ENCODE data around the gene MAP4K3. TPM values are rescaled to one million over a fixed set of nuclear protein-coding genes. Genes with fewer than 3 reads are reported as not detected.

Gene MAP4K3
- total and polyA plus RNA-seq, 9 of the 15 experiments (the other 6 are each of a cell fraction or from before 2014, with no cell fraction given): 3.1 to 30.0 (median 16.9) TPM

DNA sequence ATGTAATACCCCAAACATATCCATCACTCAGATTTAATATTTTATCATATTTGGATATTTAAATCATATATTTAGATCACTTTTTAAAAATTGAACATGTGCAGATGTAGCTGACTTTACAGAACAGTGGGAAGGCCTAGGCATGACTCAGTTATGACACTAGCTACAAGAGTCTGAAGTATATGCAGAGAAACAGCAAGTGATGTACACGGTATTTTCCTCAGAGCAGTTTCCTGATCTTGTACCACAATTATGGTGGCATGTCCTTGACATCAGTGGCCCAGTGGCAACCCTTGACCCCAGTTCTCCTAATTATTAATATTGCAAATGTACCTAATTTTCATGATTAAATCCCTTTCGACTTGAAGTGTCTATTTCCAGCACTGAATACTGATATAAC, 221.5 kb downstream of the MAP4K3 start (continued):
- TF ChIP-seq HDAC8 (tag; IDR thresholded peaks at IDR 0.05): no peak
- TF ChIP-seq KDM1A (IDR thresholded peaks at IDR 0.05): no peak
- TF ChIP-seq, protein P1, sequence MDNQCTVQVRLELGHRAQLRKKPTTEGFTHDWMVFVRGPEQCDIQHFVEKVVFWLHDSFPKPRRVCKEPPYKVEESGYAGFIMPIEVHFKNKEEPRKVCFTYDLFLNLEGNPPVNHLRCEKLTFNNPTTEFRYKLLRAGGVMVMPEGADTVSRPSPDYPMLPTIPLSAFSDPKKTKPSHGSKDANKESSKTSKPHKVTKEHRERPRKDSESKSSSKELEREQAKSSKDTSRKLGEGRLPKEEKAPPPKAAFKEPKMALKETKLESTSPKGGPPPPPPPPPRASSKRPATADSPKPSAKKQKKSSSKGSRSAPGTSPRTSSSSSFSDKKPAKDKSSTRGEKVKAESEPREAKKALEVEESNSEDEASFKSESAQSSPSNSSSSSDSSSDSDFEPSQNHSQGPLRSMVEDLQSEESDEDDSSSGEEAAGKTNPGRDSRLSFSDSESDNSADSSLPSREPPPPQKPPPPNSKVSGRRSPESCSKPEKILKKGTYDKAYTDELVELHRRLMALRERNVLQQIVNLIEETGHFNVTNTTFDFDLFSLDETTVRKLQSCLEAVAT (IDR thresholded peaks at IDR 0.05): no peak
- TF ChIP-seq C11orf30 (IDR thresholded peaks at IDR 0.05; ENCODE audit: low read depth): no peak
- no peak for TF ChIP-seq ZNF124 (CRISPR knock-in tag; IDR thresholded peaks at IDR 0.05)
- no peak for TF ChIP-seq ZNF778 (CRISPR knock-in tag; IDR thresholded peaks at IDR 0.05)

DNA sequence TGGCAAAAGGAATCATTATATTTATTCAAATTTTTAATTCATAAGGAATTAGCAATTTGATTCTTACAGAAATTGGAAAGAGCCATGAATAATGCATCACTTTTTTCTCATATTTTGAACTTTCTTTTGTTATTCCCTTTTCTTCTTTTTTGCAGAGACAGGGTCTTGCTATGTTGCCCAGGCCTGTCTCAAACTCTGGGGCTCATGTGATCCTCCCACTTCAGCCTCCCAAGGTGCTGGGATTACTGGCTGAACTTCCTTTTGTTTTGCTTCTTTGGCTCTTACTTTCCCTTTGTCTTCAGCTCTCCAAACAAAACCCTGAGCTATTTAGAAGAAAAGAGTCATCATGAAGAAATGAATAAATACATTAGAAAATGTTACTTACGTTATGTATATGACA, 224.1 kb downstream of the MAP4K3 start:
- intact Hi-C loops (cut with micrococcal nuclease): no loop called here

More for the DNA sequence above, 224.1 kb downstream of the MAP4K3 start:
- H3K27ac ChIP-seq (ENCODE audit: extremely low read depth, low read depth, low read length): no peak overlapping the region
- H3K36me3 ChIP-seq (ENCODE audit: control insufficient read depth, insufficient read depth, low read length): no peaks in the 10 kb centered on the region
- DNase-seq (ENCODE audit: extremely low read depth in 1 of 4, low spot score in 3 of 4) (no peak), FAIRE-seq (no peak), ATAC-seq (no peak)
- no peaks in the 10 kb centered on the region for H3K27me3 ChIP-seq (ENCODE audit: control insufficient read depth in 2 of 2, insufficient read depth in 2 of 2, low read length in 2 of 2)
- H3K4me3 ChIP-seq: no peak overlapping the region
- H3K9me1 ChIP-seq (ENCODE audit: control insufficient read depth, insufficient read depth, low read length): no peaks in the 10 kb centered on the region
- H4K20me1 ChIP-seq (replicated peaks; ENCODE audit: control insufficient read depth, insufficient read depth, low read length): no peaks in the 10 kb centered on the region
- 86% methylated on average over 1 of the region's 1 CpG for WGBS (ENCODE audit: insufficient coverage, low coverage, missing lambda C conversion rate)
- H3K79me2 ChIP-seq (ENCODE audit: control insufficient read depth, insufficient read depth, low read length): no peaks in the 10 kb centered on the region
- in situ Hi-C loops (cut with MboI): no loop called here
- CTCF ChIA-PET (ENCODE audit: low intra/inter-chr PET ratio): no interaction called here
- no peaks in the 10 kb centered on the region for H3K9me3 ChIP-seq (replicated peaks; ENCODE audit: control insufficient read depth, insufficient read depth, low read depth, low read length)
- H3K9ac ChIP-seq (ENCODE audit: insufficient read depth in 1 of 2, low read depth in 2 of 2, low read length in 2 of 2): no peak overlapping the region
- peaks cover 0 to 18% of the 10 kb centered on the region in 2 experiments; a peak in 4 of 5 replicates for H3K4me1 ChIP-seq (replicated peaks in 1 of 2; ENCODE audit: control insufficient read depth in 2 of 2, insufficient read depth in 2 of 2, low read length in 2 of 2)
- TF ChIP-seq, protein P2, sequence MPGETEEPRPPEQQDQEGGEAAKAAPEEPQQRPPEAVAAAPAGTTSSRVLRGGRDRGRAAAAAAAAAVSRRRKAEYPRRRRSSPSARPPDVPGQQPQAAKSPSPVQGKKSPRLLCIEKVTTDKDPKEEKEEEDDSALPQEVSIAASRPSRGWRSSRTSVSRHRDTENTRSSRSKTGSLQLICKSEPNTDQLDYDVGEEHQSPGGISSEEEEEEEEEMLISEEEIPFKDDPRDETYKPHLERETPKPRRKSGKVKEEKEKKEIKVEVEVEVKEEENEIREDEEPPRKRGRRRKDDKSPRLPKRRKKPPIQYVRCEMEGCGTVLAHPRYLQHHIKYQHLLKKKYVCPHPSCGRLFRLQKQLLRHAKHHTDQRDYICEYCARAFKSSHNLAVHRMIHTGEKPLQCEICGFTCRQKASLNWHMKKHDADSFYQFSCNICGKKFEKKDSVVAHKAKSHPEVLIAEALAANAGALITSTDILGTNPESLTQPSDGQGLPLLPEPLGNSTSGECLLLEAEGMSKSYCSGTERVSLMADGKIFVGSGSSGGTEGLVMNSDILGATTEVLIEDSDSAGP (CRISPR knock-in tag; IDR thresholded peaks at IDR 0.05): no peak
- no peak for TF ChIP-seq ZFP36 (IDR thresholded peaks at IDR 0.05; ENCODE audit: low read depth, low read length, partially characterized antibody)
- no peak for TF ChIP-seq HDAC3 (IDR thresholded peaks at IDR 0.05; ENCODE audit: borderline replicate concordance, partially characterized antibody)
- TF ChIP-seq SMAD4 (CRISPR knock-in tag; conservative IDR thresholded peaks at IDR 0.05): no peak
- TF ChIP-seq ZNF121 (CRISPR knock-in tag; conservative IDR thresholded peaks at IDR 0.05): peak; percentile 57
- no peak for TF ChIP-seq MAFK (IDR thresholded peaks at IDR 0.05; ENCODE audit: low read length)
- TF ChIP-seq MTA2 (IDR thresholded peaks at IDR 0.05; ENCODE audit: low read depth): no peak
- POLR2A ChIA-PET: no interaction called here
- no TSS peak for BruUV-seq (replicated peaks)
- H3K4me2 ChIP-seq (ENCODE audit: insufficient read depth, low read length): no peak overlapping the region
- no peak overlapping the region for H2AFZ ChIP-seq (ENCODE audit: low read depth, low read length)
